Gastroesophageal sphincter (tissue), 3 donors: ENCODE results near the gene MYD88.

Experiments
- POLR2A ChIP-seq, 2 donors: fragments of 450-650 bp; IDR thresholded peaks; one replicate each; pipeline ENCODE4 v1.6.1; 2017; ENCODE audit warnings: antibody characterized with exemption in 2 of 2, mild to moderate bottlenecking in 2 of 2, moderate library complexity in 1 of 2
- POLR2AphosphoS5 ChIP-seq: sonication (generic); formaldehyde crosslinking; IDR thresholded peaks from one replicate; pipeline ENCODE4 v1.6.1; 2017; ENCODE audit warnings: antibody characterized with exemption
- TF ChIP-seq, protein P1 (sequence below), 4 experiments: fragments of 200-600 bp in 2 of 4; fragments of 450-650 bp in 2 of 4; sonication (generic) in 1 of 4; IDR thresholded peaks; one replicate each; pipeline ENCODE4 v1.5.1; 2017 to 2019; ENCODE audit warnings: antibody characterized with exemption in 4 of 4, mild to moderate bottlenecking in 2 of 4, moderate library complexity in 2 of 4

GRCh38 chr3:38173834-38174418 is 35.5 kb downstream of the MYD88 start:
- TF ChIP-seq, protein P1, sequence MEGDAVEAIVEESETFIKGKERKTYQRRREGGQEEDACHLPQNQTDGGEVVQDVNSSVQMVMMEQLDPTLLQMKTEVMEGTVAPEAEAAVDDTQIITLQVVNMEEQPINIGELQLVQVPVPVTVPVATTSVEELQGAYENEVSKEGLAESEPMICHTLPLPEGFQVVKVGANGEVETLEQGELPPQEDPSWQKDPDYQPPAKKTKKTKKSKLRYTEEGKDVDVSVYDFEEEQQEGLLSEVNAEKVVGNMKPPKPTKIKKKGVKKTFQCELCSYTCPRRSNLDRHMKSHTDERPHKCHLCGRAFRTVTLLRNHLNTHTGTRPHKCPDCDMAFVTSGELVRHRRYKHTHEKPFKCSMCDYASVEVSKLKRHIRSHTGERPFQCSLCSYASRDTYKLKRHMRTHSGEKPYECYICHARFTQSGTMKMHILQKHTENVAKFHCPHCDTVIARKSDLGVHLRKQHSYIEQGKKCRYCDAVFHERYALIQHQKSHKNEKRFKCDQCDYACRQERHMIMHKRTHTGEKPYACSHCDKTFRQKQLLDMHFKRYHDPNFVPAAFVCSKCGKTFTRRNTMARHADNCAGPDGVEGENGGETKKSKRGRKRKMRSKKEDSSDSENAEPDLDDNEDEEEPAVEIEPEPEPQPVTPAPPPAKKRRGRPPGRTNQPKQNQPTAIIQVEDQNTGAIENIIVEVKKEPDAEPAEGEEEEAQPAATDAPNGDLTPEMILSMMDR (IDR thresholded peaks at IDR 0.05) = no peak
- TF ChIP-seq POLR2A (IDR thresholded peaks at IDR 0.05) = no peak
- TF ChIP-seq POLR2AphosphoS5 = no peak
